Measurements from ENCODE around the gene CPE.

CPE gene

DNA sequence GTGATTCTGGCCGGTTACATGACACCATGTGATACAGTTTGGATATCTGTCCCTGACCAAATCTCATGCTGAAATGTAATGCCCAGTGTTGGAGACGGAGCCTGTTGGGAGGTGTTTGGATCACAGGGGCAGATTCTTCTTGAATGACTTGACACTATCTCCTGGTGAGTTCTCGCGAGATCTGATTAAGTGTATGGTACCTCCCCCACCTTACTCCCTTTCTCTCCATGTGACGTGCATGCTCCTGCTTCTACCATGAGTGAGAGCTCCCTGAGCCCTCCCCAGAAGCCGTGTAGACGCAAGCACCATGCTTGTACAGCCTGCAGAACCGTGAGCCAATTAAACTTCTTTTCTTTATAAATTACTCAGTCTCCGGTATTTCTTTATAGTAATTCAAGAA is 23.6 kb downstream of the CPE start:
- TF ChIP-seq CTCF (IDR thresholded peaks at IDR 0.05), result no peak
- no peak for TF ChIP-seq ZFX (IDR thresholded peaks at IDR 0.05; ENCODE audit: borderline replicate concordance)
- no peak overlapping the region for H3K27ac ChIP-seq

- TF ChIP-seq CTCF (IDR thresholded peaks at IDR 0.05) (no peak), ZFX (IDR thresholded peaks at IDR 0.05; ENCODE audit: borderline replicate concordance) (no peak)
- H3K27ac ChIP-seq, result no peak overlapping the region
These were observed 24.2 kb downstream of the CPE start for GRCh38 chr4:165403048-165403447.

- H3K27ac ChIP-seq, result no peak overlapping the region
- TF ChIP-seq ZFX (IDR thresholded peaks at IDR 0.05; ENCODE audit: borderline replicate concordance) (no peak), CTCF (IDR thresholded peaks at IDR 0.05) (no peak)
These were observed 24.8 kb downstream of the CPE start for GRCh38 chr4:165403637-165404036.

- no peak overlapping the region for H3K27ac ChIP-seq
- no peak for TF ChIP-seq ZFX (IDR thresholded peaks at IDR 0.05; ENCODE audit: borderline replicate concordance)
- TF ChIP-seq CTCF (IDR thresholded peaks at IDR 0.05), result no peak
These were observed 25.3 kb downstream of the CPE start for GRCh38 chr4:165404080-165404479.

DNA sequence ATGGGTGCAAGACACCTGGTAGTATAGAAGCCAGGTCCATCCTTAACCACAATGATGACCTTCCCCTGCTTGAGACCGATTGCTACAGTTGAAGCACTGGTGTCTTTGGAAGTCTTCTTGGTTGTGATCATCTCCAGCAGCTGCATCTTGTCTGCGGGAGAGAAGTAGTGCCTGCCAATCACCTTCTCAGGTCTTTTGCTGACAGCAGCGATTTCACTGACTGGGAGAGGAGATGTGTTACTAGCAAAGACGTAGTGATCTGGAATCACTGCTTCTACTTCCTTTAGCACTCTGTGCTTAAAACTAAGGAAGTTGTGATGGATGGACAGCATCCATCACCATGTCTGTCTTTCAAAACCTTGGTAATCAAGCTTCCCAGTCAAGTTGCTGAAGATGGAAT is 25.9 kb downstream of the CPE start:
- H3K27ac ChIP-seq, result no peak overlapping the region
- no peak for TF ChIP-seq CTCF (IDR thresholded peaks at IDR 0.05)

DNA sequence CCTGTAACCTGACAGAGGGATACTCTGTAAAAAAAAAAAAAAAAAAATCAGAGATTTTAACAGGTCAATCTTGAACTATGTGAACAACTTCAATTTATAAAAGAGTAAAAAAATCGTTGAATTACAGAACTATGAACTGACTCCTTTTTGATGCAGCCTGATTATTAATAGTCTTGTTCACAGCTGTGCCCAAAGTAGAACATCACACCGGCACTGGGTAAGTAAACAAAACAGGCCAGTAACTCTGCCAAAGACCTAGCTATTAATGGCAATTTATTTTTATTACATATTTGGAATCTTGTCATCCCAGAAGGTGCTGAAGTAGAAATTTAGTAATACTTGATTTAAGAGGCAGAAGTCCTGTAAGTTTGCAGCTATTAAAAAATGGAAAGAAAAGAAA is 31.4 kb downstream of the CPE start:
- TF ChIP-seq ZFX (IDR thresholded peaks at IDR 0.05; ENCODE audit: borderline replicate concordance) (no peak), CTCF (IDR thresholded peaks at IDR 0.05) (no peak)
- H3K27ac ChIP-seq, result no peak overlapping the region

- H3K27ac ChIP-seq, result no peak overlapping the region
- TF ChIP-seq CTCF (IDR thresholded peaks at IDR 0.05) (no peak), ZFX (IDR thresholded peaks at IDR 0.05; ENCODE audit: borderline replicate concordance) (no peak)
These were observed 37.1 kb downstream of the CPE start for GRCh38 chr4:165415910-165416309.

Data from 22Rv1 (cell line).